ENCODE data around the gene RERE. TPM values are rescaled to one million over a fixed set of nuclear protein-coding genes. Genes with fewer than 3 reads are reported as not detected.

RERE gene
- polyA plus RNA-seq, 1 experiment, result 14.3 TPM

GRCh38 chr1:8747879-8748825 is 69.3 kb downstream of the RERE start:
- no peak for DNase-seq (ENCODE audit: low read depth, low spot score)
- no peak overlapping the region for H3K4me3 ChIP-seq (ENCODE audit: low read depth, low read length)
- no peaks in the 10 kb centered on the region for H3K27me3 ChIP-seq (ENCODE audit: control insufficient read depth, insufficient read depth, low read length)
- POLR2A ChIA-PET, result no interaction called here
- H3K9me3 ChIP-seq (ENCODE audit: control insufficient read depth, insufficient read depth, low read length), result no peaks in the 10 kb centered on the region
- no peak overlapping the region for H3K27ac ChIP-seq (ENCODE audit: low read depth, low read length)
- CTCF ChIA-PET, result interaction anchor here (0.6 to 2.3 kb wide), 6 partner anchors 11 to 101 kb away, joined by 3 to 15 read pairs (median 3); no protein-coding TSS in a partner anchor
- TF ChIP-seq, protein P1, sequence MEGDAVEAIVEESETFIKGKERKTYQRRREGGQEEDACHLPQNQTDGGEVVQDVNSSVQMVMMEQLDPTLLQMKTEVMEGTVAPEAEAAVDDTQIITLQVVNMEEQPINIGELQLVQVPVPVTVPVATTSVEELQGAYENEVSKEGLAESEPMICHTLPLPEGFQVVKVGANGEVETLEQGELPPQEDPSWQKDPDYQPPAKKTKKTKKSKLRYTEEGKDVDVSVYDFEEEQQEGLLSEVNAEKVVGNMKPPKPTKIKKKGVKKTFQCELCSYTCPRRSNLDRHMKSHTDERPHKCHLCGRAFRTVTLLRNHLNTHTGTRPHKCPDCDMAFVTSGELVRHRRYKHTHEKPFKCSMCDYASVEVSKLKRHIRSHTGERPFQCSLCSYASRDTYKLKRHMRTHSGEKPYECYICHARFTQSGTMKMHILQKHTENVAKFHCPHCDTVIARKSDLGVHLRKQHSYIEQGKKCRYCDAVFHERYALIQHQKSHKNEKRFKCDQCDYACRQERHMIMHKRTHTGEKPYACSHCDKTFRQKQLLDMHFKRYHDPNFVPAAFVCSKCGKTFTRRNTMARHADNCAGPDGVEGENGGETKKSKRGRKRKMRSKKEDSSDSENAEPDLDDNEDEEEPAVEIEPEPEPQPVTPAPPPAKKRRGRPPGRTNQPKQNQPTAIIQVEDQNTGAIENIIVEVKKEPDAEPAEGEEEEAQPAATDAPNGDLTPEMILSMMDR (IDR thresholded peaks at IDR 0.05; ENCODE audit: low read depth, low read length), result no peak

GRCh38 chr1:8746554-8746953 is 70.9 kb downstream of the RERE start:
- ChIA-PET POLR2A (no interaction called here), CTCF (no interaction called here)
- TF ChIP-seq, protein P1 (IDR thresholded peaks at IDR 0.05; ENCODE audit: low read depth, low read length), result no peak

DNA sequence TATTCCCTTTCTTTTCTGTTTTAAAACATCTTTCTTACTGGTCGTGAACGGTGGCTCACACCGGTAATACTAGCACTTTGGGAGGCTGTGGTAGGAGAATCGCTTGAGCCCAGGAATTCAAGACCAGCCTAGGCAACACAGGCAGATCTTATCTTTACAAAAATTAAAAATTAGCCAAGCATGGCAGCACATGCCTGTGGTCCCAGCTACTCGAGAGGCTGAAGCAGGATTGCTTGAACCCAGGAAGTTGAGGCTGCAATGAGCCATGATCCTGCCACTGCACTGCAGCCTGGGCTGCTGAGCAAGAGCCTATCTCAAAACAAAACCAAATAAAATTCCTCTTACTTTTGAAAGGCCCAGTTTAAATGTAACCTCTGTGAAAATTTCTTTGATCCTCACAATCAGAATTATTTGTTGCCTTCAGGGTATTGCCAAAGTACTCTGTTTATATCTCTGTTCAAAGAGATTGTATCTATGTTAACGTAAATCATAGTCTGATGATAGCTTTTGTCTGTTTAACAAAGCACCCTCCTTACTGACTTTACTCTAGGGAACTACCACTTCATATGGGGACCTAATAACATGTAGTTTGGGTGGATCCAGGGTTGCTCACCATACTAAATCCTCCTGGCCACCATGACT is 71.6 kb downstream of the RERE start:
- Histone ChIP-seq H3K27ac (ENCODE audit: low read depth, low read length) (no peak overlapping the region), H3K27me3 (ENCODE audit: control insufficient read depth, insufficient read depth, low read length) (no peaks in the 10 kb centered on the region), H3K4me3 (ENCODE audit: low read depth, low read length) (no peak overlapping the region), H3K9me3 (ENCODE audit: control insufficient read depth, insufficient read depth, low read length) (no peaks in the 10 kb centered on the region)
- no peak for DNase-seq (ENCODE audit: low read depth, low spot score)
- TF ChIP-seq, protein P1 (IDR thresholded peaks at IDR 0.05; ENCODE audit: low read depth, low read length), result no peak
- POLR2A ChIA-PET, result no interaction called here
- CTCF ChIA-PET, result no interaction called here

More at GRCh38 chr1:8746554-8746953, 70.9 kb downstream of the RERE start:
- DNase-seq (ENCODE audit: low read depth, low spot score), result no peak
- Histone ChIP-seq H3K27ac (ENCODE audit: low read depth, low read length) (no peak overlapping the region), H3K9me3 (ENCODE audit: control insufficient read depth, insufficient read depth, low read length) (no peaks in the 10 kb centered on the region), H3K4me3 (ENCODE audit: low read depth, low read length) (no peak overlapping the region), H3K27me3 (ENCODE audit: control insufficient read depth, insufficient read depth, low read length) (no peaks in the 10 kb centered on the region)

GRCh38 chr1:8745346-8745745 is 72.1 kb downstream of the RERE start:
- Histone ChIP-seq H3K27ac (ENCODE audit: low read depth, low read length) (no peak overlapping the region), H3K9me3 (ENCODE audit: control insufficient read depth, insufficient read depth, low read length) (no peaks in the 10 kb centered on the region), H3K4me3 (ENCODE audit: low read depth, low read length) (no peak overlapping the region), H3K27me3 (ENCODE audit: control insufficient read depth, insufficient read depth, low read length) (no peaks in the 10 kb centered on the region)
- DNase-seq (ENCODE audit: low read depth, low spot score), result no peak
- TF ChIP-seq, protein P1 (IDR thresholded peaks at IDR 0.05; ENCODE audit: low read depth, low read length), result no peak
- POLR2A ChIA-PET, result no interaction called here
- CTCF ChIA-PET, result no interaction called here

All from AG04450 (cell line).